Activated T-helper 1 cell treated with anti-CD3 and anti-CD28 coated beads, Interleukin-12 subunit alpha, Interleukin-12 subunit beta, Interleukin-2, Interleukin-4 antibody, amounts not matched to agents 30 ng/mL and 10 ng/mL and 1 ng/mL, durations not matched to agents 14 hours and 24 hours and 36 hours (primary cell): ENCODE data around the gene WHRN. TPM values are rescaled to one million over a fixed set of nuclear protein-coding genes. Genes with fewer than 3 reads are reported as not detected.

Experiments
- DNase-seq: peaks from one replicate; pipeline ENCODE4 v3.0.0; 2021; ENCODE audit warnings: low spot score
- H3K27ac Mint-ChIP-seq: one replicate; pipeline ENCODE4 v1.8.0; 2021; ENCODE audit warnings: mild to moderate bottlenecking, mixed read lengths
- H3K27me3 Mint-ChIP-seq: one replicate; pipeline ENCODE4 v1.8.0; 2022; ENCODE audit warnings: mild to moderate bottlenecking, moderate library complexity, mixed read lengths; ENCODE audit not compliant: insufficient read depth
- H3K36me3 Mint-ChIP-seq: one replicate; pipeline ENCODE4 v1.8.0; 2021; ENCODE audit warnings: low read depth, mixed read lengths
- H3K4me1 Mint-ChIP-seq: one replicate; pipeline ENCODE4 v1.8.0; 2021; ENCODE audit warnings: low read depth, mixed read lengths
- H3K4me3 Mint-ChIP-seq: one replicate; pipeline ENCODE4 v1.8.0; 2021; ENCODE audit warnings: mild to moderate bottlenecking, moderate library complexity, mixed read lengths
- H3K9me3 Mint-ChIP-seq: one replicate; pipeline ENCODE4 v1.8.0; 2021; ENCODE audit warnings: mixed read lengths
- intact Hi-C: fragments of 100-400 bp; cut with micrococcal nuclease; formaldehyde crosslinking; loops from one replicate; pipeline ENCODE4 v1.15.1; 2024
- total RNA-seq: library from RNA; stranded (reverse); gene quantifications from 2 replicates; pipeline ENCODE4 v1.2.3, GENCODE V29; 2022

Gene WHRN
- total RNA-seq, 1 donor from 2014 or later: 2.4 TPM

GRCh38 chr9:114365194-114365593, 140.1 kb downstream of the WHRN start:
- peak overlapping the region; percentile 95 for H3K27ac Mint-ChIP-seq
- H3K36me3 Mint-ChIP-seq: peaks cover 76% of the 10 kb centered on the region

GRCh38 chr9:114364134-114365041, 140.9 kb downstream of the WHRN start:
- intact Hi-C loops: no loop called here

More at GRCh38 chr9:114365194-114365593, 140.1 kb downstream of the WHRN start:
- Mint-ChIP-seq H3K4me3 (no peak overlapping the region), H3K4me1 (peaks cover 81% of the 10 kb centered on the region), H3K9me3 (no peaks in the 10 kb centered on the region), H3K27me3 (no peaks in the 10 kb centered on the region)
- DNase-seq: no peak
- intact Hi-C loops: no loop called here

GRCh38 chr9:114363424-114363823, 141.8 kb downstream of the WHRN start:
- Mint-ChIP-seq H3K27me3 (no peaks in the 10 kb centered on the region), H3K4me1 (peaks cover 80% of the 10 kb centered on the region)
- intact Hi-C loops: loop anchor here (1.0 kb wide), 1 partner anchor 9 kb away; no protein-coding TSS in a partner anchor

More at GRCh38 chr9:114364134-114365041, 140.9 kb downstream of the WHRN start:
- Mint-ChIP-seq H3K27me3 (no peaks in the 10 kb centered on the region), H3K9me3 (no peaks in the 10 kb centered on the region), H3K27ac (peak overlapping the region; percentile 95), H3K36me3 (peaks cover 75% of the 10 kb centered on the region), H3K4me3 (peak overlapping the region; percentile 67), H3K4me1 (peaks cover 83% of the 10 kb centered on the region)
- DNase-seq: no peak

GRCh38 chr9:114362394-114362793, 142.9 kb downstream of the WHRN start:
- Mint-ChIP-seq H3K4me1 (peaks cover 77% of the 10 kb centered on the region), H3K9me3 (no peaks in the 10 kb centered on the region), H3K36me3 (peaks cover 74% of the 10 kb centered on the region), H3K27ac (peak overlapping the region; percentile 95), H3K4me3 (no peak overlapping the region), H3K27me3 (no peaks in the 10 kb centered on the region)
- DNase-seq: no peak
- intact Hi-C loops: no loop called here

More at GRCh38 chr9:114363424-114363823, 141.8 kb downstream of the WHRN start:
- H3K36me3 Mint-ChIP-seq: peaks cover 76% of the 10 kb centered on the region
- H3K27ac Mint-ChIP-seq: peak overlapping the region; percentile 95
- no peak for DNase-seq
- peak overlapping the region; percentile 67 for H3K4me3 Mint-ChIP-seq
- H3K9me3 Mint-ChIP-seq: no peaks in the 10 kb centered on the region

- Mint-ChIP-seq H3K27me3 (no peaks in the 10 kb centered on the region), H3K4me3 (no peak overlapping the region), H3K27ac (peak overlapping the region; percentile 82), H3K4me1 (peaks cover 72% of the 10 kb centered on the region), H3K36me3 (peaks cover 76% of the 10 kb centered on the region), H3K9me3 (no peaks in the 10 kb centered on the region)
- DNase-seq: no peak
- intact Hi-C loops: no loop called here
These were observed 143.7 kb downstream of the WHRN start for GRCh38 chr9:114361542-114361941.

- no peaks in the 10 kb centered on the region for H3K27me3 Mint-ChIP-seq
- DNase-seq: no peak
- peak overlapping the region; percentile 82 for H3K27ac Mint-ChIP-seq
- H3K9me3 Mint-ChIP-seq: no peaks in the 10 kb centered on the region
- H3K4me1 Mint-ChIP-seq: peaks cover 56% of the 10 kb centered on the region
- no peak overlapping the region for H3K4me3 Mint-ChIP-seq
- intact Hi-C loops: no loop called here
- H3K36me3 Mint-ChIP-seq: peaks cover 69% of the 10 kb centered on the region
These were observed 145.5 kb downstream of the WHRN start for GRCh38 chr9:114359801-114360200.

GRCh38 chr9:114357911-114358328, 147.4 kb downstream of the WHRN start:
- intact Hi-C loops: no loop called here
- Mint-ChIP-seq H3K4me3 (no peak overlapping the region), H3K27ac (peak overlapping the region; percentile 88), H3K4me1 (peaks cover 45% of the 10 kb centered on the region), H3K36me3 (peaks cover 56% of the 10 kb centered on the region), H3K27me3 (no peaks in the 10 kb centered on the region), H3K9me3 (no peaks in the 10 kb centered on the region)
- no peak for DNase-seq

- H3K4me3 Mint-ChIP-seq: no peak overlapping the region
- no peaks in the 10 kb centered on the region for H3K27me3 Mint-ChIP-seq
- no peak for DNase-seq
- intact Hi-C loops: no loop called here
- H3K27ac Mint-ChIP-seq: peak overlapping the region; percentile 69
- peaks cover 44% of the 10 kb centered on the region for H3K4me1 Mint-ChIP-seq
- peaks cover 54% of the 10 kb centered on the region for H3K36me3 Mint-ChIP-seq
- H3K9me3 Mint-ChIP-seq: no peaks in the 10 kb centered on the region
These were observed 147.9 kb downstream of the WHRN start for GRCh38 chr9:114357360-114357759.

- no peak overlapping the region for H3K4me3 Mint-ChIP-seq
- peaks cover 56% of the 10 kb centered on the region for H3K36me3 Mint-ChIP-seq
- H3K4me1 Mint-ChIP-seq: peaks cover 50% of the 10 kb centered on the region
- no peaks in the 10 kb centered on the region for H3K9me3 Mint-ChIP-seq
- DNase-seq: no peak
- H3K27ac Mint-ChIP-seq: peak overlapping the region; percentile 34
- intact Hi-C loops: no loop called here
- H3K27me3 Mint-ChIP-seq: no peaks in the 10 kb centered on the region
These were observed 148.5 kb downstream of the WHRN start for GRCh38 chr9:114356792-114357191.

GRCh38 chr9:114355821-114356220, 149.5 kb downstream of the WHRN start:
- Mint-ChIP-seq H3K4me3 (no peak overlapping the region), H3K36me3 (peaks cover 51% of the 10 kb centered on the region), H3K27me3 (no peaks in the 10 kb centered on the region), H3K4me1 (peaks cover 48% of the 10 kb centered on the region), H3K27ac (no peak overlapping the region), H3K9me3 (no peaks in the 10 kb centered on the region)
- no peak for DNase-seq
- intact Hi-C loops: no loop called here

Other genes starting within 250 kb of the WHRN start
- not detected in 2 replicates for gene ORM1, start 182.4 kb downstream of the WHRN start, total RNA-seq
- gene ORM2, start 175.6 kb downstream of the WHRN start, total RNA-seq: not detected in 2 replicates
- 178 and 182 TPM in 2 replicates for gene AKNA, start 117.5 kb downstream of the WHRN start, total RNA-seq
- gene ATP6V1G1, start 82.3 kb upstream of the WHRN start, total RNA-seq: 57.2 and 61.0 TPM in 2 replicates
- gene TMEM268, start 105.8 kb upstream of the WHRN start, total RNA-seq: 23.5 and 26.4 TPM in 2 replicates
- not detected in 2 replicates for gene TEX53, start 152.3 kb upstream of the WHRN start, total RNA-seq
- gene TEX48, start 176.7 kb upstream of the WHRN start, total RNA-seq: 1.0 and 1.2 TPM in 2 replicates